SKM-1 (cell line): ENCODE results near the gene TMEM121B.
"Not testable (repeated sequence)": the region's sequence is repeated elsewhere in the genome, so short reads cannot be mapped to it uniquely, and the experiment has no call there.

Experiments
- DNase-seq: peaks from one replicate; lab custom pipeline; 2025; ENCODE audit not compliant: unreplicated experiment; lab: John Stamatoyannopoulos, UW

TMEM121B gene

GRCh38 chr22:17121233-17122195 lies at the start of gene TMEM121B:
Gene TMEM121B, minus strand, starts transcription at chr22:17121360. Its CDS starts 233 bp downstream, at chr22:17121127.
- no peak for DNase-seq

- no peak for DNase-seq
These were observed 46.3 kb upstream of the TMEM121B start for GRCh38 chr22:17167486-17167885.

DNA sequence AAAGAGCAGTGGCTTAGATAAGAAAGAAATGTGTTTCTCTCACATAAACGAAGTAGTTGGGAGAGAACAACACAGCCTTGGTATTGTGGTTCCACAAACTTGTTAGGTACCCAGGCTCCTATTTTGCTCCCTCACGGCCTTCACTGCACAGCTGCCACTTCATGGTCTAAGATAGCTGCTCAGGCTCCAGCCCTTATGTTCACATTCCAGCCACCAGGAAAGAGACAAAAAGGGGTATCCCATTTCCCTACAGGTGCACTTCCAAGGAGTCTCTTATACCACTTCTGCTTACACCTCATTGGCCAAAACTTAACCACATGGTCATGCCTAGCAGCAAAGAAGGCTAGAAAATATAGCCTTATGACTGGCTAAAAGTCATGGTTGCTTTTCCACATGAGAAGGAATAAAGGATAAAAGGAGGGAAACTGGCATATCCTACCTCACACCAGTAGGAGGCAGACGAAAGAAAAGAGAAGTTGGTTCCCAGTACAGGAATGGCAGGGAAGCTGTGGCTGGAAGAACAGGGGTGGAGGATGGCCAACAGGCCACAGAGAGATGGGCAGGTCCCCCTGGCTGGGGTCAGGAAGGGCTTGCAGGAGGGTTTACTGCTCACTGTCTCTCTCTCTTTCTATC lies 43.3 kb upstream of the TMEM121B start:
- DNase-seq: no peak

DNA sequence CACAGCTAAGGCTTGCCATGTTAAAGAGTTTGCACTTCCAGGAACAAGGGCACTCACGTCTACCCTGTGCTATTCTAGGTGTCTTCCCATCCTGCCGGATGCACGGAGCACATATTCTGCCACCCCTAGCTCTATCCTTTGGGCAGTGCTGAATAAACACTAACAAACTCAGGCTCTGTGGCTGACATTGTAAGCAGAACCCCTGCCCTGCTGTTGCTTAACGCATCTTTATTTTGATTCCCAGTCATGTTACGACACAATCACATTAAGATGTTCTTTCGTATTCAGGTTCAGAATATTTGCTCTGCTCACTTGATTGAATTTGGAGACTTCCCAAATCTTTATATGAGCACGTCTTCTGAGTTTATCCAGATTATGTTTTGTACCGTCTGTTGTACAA lies 41.6 kb upstream of the TMEM121B start:
- no peak for DNase-seq

- DNase-seq: no peak
These were observed 40.8 kb upstream of the TMEM121B start for GRCh38 chr22:17161991-17162390.

DNA sequence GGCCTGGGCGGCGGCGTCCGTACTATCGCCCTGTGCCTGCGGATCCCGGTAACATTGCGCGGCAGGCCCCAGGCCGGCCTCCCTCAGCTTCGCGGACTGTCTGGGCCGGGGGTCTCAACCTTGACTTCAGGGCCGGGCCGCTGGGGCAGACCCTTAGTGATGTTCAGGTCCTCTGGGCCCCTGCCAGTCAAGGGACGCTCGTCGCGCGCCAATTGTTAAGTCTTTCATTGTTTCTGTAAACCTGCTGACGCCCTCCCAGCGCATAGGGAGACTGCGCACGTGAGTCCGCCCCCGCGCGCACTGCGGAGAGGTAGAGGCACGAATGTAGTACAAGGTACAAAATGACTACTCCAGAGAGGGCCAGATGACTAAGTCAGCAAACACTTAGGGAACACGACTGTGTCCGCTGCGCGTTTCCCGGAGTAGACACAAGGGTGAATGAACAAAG lies 38.4 kb upstream of the TMEM121B start:
- DNase-seq: no peak

DNA sequence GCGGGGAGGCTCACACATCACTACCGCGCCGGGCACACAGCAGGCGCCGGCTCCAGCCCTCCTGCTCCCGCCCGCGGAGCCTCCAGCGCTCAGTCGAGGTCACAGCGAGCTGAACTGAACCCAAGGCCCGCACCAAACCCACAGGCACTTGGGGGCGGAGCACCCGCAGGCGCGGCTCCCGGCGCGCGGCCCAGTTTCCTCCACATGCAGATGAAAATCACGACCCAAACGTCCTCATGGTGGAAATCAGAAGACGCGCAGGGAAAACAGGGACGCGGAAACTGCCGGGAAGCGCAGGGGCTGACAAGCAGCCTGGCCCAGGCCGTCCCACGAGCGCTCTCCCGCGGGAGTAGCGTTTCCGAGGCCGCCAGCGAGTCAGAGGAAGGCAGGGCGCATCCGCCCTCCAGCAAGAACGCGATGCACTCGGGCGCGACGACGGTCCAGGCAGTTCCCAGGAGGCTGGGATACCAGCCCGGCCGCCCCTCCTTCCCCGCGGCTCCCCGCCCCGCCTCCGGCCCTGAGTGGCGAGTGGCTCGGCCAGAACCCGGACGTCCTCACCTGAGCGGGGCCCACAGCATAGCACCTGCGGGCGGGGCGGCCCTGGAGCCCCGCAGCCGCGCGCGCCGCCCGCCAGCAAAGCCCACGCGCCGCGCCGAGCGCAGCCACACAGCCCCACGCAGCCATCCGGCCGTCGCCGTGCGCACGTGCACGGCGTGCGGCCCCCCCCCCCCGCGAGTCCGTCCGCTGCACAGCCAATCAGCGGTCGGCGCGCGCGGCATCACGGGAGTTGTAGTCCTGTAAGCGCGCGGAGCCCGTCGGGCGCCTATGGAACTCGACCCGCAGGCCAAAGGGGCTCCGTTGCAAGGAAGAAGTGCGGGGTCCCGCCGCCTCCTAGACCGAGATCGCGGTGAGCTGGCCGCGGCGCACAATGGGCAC lies 37.7 kb upstream of the TMEM121B start, which contains the start of gene HDHD5:
Gene HDHD5 (minus strand): TSS at position 710 of the 936 bp plus-strand sequence. CDS start 26 bp downstream, at position 684.
- peak; percentile 61 for DNase-seq

- DNase-seq: no peak
These were observed 37.0 kb upstream of the TMEM121B start for GRCh38 chr22:17158176-17158567.

DNA sequence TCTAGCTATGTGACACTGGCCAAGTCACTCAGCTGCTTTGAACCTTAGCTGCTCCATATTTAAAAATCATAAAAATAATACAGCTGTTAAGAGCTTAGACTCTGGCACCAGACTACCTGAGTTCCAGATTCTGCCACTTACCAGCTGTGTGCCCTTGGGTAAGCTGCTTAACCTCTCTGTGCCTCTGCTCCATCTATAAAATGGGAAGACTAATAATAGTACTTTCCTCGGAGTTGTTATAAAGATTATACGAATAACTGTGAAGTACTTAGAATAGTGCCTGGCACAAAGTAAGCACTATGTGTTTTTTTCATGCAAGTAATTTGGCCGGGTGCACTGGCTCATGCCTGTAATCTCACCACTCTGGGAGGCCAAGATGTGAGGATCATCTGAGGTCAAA lies 36.6 kb upstream of the TMEM121B start:
- DNase-seq: no peak

DNA sequence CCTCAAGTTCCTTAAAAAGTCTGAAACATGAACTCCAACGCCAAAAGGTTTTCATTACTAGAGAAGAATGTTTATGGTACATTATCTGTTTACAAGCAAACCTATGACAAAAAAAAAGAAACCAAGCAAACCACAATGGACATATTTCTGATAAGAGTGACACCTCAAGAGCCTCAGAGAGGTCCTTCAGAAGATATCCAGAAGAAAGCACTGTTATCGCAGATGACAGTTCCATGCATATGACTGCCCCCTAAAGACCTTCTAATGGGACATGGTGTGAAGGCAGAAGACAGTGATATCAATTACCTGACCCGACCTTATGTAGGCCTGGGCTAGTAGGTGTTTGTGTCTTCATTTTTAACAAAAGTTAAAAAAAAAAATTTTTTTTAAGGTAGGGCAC lies 34.8 kb upstream of the TMEM121B start:
- DNase-seq: no peak

DNA sequence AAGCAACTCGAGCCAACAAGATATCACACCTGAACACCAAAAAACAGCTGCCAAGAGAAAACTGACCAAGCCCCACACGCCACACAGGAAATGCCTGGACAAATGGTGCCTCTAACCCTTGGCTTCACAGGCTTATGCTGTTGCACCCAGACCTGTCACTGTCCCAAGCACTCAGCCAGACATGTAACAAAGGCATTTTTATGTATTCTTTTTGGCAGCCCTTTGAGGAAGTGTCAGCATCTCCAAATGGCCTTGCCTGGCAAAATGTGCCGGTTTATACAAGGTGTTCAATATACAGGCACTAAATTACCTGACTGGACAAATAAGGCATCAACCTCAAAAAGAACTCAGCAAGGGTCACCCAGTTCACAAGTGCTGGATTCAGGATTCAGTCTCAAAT lies 31.8 kb upstream of the TMEM121B start:
- no peak for DNase-seq

DNA sequence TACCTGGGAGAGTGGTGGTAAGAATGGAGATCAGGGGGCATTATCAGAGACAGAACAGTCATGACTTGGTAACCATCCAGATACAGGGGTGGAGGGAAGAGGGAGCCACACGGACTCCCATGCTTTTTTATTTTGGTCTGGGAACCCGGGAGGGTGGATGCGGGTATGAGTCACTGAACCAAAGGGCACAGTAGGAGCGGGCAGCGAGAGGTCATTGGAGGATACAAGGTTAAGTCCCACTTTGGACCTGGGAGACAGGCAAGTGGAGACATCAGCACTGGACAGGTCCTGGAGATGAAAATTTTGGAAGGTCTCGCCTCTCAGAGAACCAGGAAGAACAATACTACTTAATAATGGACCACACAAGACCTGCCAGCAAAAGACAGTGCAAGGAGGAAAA lies 31.2 kb upstream of the TMEM121B start:
- DNase-seq: no peak

- no peak for DNase-seq
These were observed 28.1 kb upstream of the TMEM121B start for GRCh38 chr22:17149076-17149815.

- DNase-seq: not testable (repeated sequence)
These were observed 26.3 kb upstream of the TMEM121B start for GRCh38 chr22:17147458-17147857.

DNA sequence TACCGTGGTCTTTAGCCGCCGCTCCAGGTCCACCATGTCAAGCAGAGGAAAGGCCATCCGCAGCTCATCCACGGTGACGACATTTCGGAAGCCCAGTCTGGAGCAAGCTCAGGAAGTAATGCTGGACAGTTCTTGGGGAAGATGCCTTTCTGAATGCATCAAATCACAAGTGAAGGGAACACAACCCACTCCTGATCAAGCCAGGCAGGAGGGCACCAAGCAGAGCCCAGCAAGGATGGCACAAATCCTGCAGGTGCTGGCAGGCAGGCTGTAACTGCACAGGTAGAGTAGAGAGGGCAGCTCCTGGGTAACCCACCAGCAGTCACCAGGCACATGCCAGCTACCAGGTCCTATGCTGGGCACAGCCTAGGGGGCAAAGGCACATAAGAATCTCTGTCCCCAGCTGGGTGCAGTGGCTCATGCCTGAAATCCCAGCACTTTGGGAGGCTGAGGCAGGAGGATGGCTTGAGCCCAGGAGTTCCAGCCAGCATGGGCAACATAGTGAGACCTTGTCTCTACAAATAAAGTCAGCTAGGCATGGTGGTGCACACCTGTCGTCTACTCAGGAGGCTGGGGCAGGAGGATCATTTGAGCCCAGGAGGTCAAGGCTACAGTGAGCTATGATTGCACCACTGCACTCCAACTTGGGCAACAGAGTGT lies 24.0 kb upstream of the TMEM121B start:
- no peak for DNase-seq

GRCh38 chr22:17143826-17144225 lies 22.7 kb upstream of the TMEM121B start:
- DNase-seq: no peak

DNA sequence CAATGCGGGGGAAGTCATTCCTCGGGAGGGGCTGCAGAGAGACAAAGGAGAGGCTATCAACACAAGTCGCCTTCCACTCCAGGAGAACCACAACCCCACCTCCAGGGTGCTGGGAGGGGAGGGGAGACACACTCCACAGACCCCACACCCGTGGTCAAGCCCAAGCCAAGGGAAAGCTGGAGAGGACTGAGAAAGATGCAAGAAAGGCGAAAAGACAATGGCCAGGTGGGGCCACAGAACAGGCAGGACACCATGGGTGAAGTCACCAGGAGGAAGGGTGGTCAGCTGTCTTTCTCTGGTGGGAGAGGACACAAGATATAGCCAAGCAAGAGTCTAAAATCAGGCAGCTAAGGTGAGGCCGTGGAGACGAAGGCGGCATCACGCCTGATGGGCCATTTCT lies 21.9 kb upstream of the TMEM121B start:
- no peak for DNase-seq

DNA sequence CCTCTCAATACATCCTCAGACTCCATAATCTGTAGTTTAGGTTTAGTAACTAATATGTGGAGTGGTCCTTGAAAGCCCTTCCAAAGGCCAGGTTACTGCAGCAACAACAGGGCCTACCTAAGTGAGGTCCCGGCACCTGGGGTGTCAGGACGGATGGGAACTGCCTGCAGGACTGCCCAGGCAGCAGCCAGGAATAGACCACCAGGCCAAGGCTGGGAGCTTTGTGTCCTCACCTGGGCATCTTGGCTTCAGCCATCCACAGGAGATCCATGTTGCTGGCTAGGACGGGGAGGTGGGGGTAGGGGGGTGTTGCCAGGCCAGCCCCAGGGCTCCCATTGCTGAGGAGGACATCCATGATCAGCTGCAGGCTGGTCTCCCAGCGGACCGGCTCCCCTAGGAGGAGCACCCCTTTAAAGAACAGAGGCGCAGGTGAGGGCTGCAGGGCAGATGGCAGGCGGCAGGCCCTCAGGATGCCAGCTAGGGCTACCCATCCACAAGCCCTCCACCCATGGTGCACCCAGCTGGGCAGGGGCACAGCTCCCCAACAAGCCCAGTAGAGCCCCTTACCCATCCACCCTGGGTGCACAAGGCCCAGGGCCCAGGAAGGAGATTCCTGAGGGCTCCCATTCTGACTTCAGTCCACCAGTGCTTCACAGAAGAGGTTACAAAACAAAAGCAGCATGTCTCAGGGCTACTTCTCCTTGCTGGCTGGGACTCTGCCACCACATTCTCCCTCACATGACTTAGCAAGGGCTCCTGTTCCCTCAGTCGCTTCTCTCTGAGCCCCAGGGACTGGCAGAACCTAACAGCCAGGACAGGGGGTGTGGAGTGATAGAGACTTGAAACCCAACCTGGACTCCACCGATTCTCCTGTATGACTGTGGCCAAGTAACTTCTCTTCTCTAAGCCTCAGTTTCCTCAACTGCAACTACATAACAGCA lies 19.9 kb upstream of the TMEM121B start:
- DNase-seq: no peak

- DNase-seq: no peak
These were observed 18.9 kb upstream of the TMEM121B start for GRCh38 chr22:17140022-17140421.
